Astrocyte (in vitro differentiated cells and primary cell): ENCODE measurements around the gene CYLD. TPM values are rescaled to one million over a fixed set of nuclear protein-coding genes. Genes with fewer than 3 reads are reported as not detected.

Source experiments
- DNase-seq: peaks from one replicate; pipeline ENCODE4 v3.0.0-alpha.2; 2010; ENCODE audit warnings: low read depth
- FAIRE-seq: peaks from 2 replicates; lab custom pipeline; 2011; peaks lifted over from hg19 to GRCh38; lab: Jason Lieb, UNC
- H2AFZ ChIP-seq: 2 replicates; pipeline ENCODE4 v1.6.0; 2012; ENCODE audit warnings: low read depth, low read length, inconsistent platforms
- H3K27ac ChIP-seq: 2 replicates; pipeline ENCODE4 v1.5.1; 2011; ENCODE audit warnings: low read depth, low read length, inconsistent platforms
- H3K27me3 ChIP-seq: 2 replicates; pipeline ENCODE4 v1.6.0; 2011; ENCODE audit warnings: low read length, inconsistent platforms; ENCODE audit not compliant: insufficient read depth
- H3K36me3 ChIP-seq: 2 replicates; pipeline ENCODE4 v1.5.1; 2011; ENCODE audit warnings: low read length, inconsistent platforms; ENCODE audit not compliant: insufficient read depth
- H3K4me1 ChIP-seq: 2 replicates; pipeline ENCODE4 v1.5.1; 2011; ENCODE audit warnings: low read length, inconsistent platforms; ENCODE audit not compliant: insufficient read depth
- H3K4me2 ChIP-seq: 2 replicates; pipeline ENCODE4 v1.6.0; 2012; ENCODE audit warnings: low read length, inconsistent platforms
- H3K4me3 ChIP-seq: 2 replicates; pipeline ENCODE4 v1.5.1; 2011; ENCODE audit warnings: low read depth, mild to moderate bottlenecking, low read length, inconsistent platforms; ENCODE audit not compliant: insufficient read depth
- H3K79me2 ChIP-seq: 2 replicates; pipeline ENCODE4 v1.6.0; 2012; ENCODE audit warnings: mild to moderate bottlenecking, low read length, inconsistent platforms; ENCODE audit not compliant: insufficient read depth
- H3K9ac ChIP-seq: 2 replicates; pipeline ENCODE4 v1.6.0; 2012; ENCODE audit warnings: mild to moderate bottlenecking, low read length, inconsistent platforms
- H3K9me3 ChIP-seq: 2 replicates; pipeline ENCODE4 v1.5.1; 2012; ENCODE audit warnings: low read depth, mild to moderate bottlenecking, low read length, inconsistent platforms; ENCODE audit not compliant: insufficient read depth
- H4K20me1 ChIP-seq: 2 replicates; pipeline ENCODE4 v1.6.0; 2012; ENCODE audit warnings: low read length, inconsistent platforms; ENCODE audit not compliant: insufficient read depth
- H3K27ac Mint-ChIP-seq: one replicate; pipeline ENCODE4 v1.8.0; 2021; ENCODE audit warnings: mild to moderate bottlenecking, mixed read lengths; ENCODE audit not compliant: unreplicated experiment
- H3K27me3 Mint-ChIP-seq: one replicate; pipeline ENCODE4 v1.8.0; 2021; ENCODE audit warnings: low read depth, mixed read lengths; ENCODE audit not compliant: unreplicated experiment
- H3K36me3 Mint-ChIP-seq: one replicate; pipeline ENCODE4 v1.8.0; 2021; ENCODE audit warnings: low read depth, mixed read lengths; ENCODE audit not compliant: unreplicated experiment
- H3K4me1 Mint-ChIP-seq: one replicate; pipeline ENCODE4 v1.8.0; 2021; ENCODE audit warnings: low read depth, mixed read lengths; ENCODE audit not compliant: unreplicated experiment
- H3K4me3 Mint-ChIP-seq: one replicate; pipeline ENCODE4 v1.8.0; 2021; ENCODE audit warnings: mild to moderate bottlenecking, moderate library complexity, mixed read lengths; ENCODE audit not compliant: unreplicated experiment
- H3K9me3 Mint-ChIP-seq: one replicate; pipeline ENCODE4 v1.8.0; 2021; ENCODE audit warnings: mild to moderate bottlenecking, mixed read lengths; ENCODE audit not compliant: unreplicated experiment
- CTCF ChIP-seq: IDR thresholded peaks from 2 replicates; pipeline ENCODE4 v1.5.1; 2011; ENCODE audit warnings: low read depth, mild to moderate bottlenecking, inconsistent platforms, low read length, moderate library complexity; ENCODE audit not compliant: insufficient read depth
- EZH2 ChIP-seq: IDR thresholded peaks from 2 replicates; pipeline ENCODE4 v1.6.1; 2012; ENCODE audit warnings: mild to moderate bottlenecking, low read length, inconsistent platforms; ENCODE audit not compliant: insufficient read depth
- total RNA-seq: library from RNA; stranded (reverse); gene quantifications from 2 replicates; pipeline ENCODE4 v1.2.1, GENCODE V29; 2021

CYLD gene
- total RNA-seq, 1 donor from 2014 or later = 34.2 TPM

- Histone ChIP-seq H3K79me2 (no peaks in the 10 kb centered on the region), H2AFZ (no peak overlapping the region), H3K27ac (no peak overlapping the region), H3K9me3 (no peaks in the 10 kb centered on the region), H3K4me1 (no peaks in the 10 kb centered on the region), H3K36me3 (no peaks in the 10 kb centered on the region), H3K27me3 (no peaks in the 10 kb centered on the region), H3K4me2 (no peak overlapping the region), H3K9ac (no peak overlapping the region), H4K20me1 (no peaks in the 10 kb centered on the region), H3K4me3 (no peak overlapping the region)
- Mint-ChIP-seq H3K4me1 (no peaks in the 10 kb centered on the region), H3K4me3 (no peak overlapping the region), H3K9me3 (no peaks in the 10 kb centered on the region), H3K27me3 (peaks cover 15% of the 10 kb centered on the region), H3K36me3 (no peaks in the 10 kb centered on the region), H3K27ac (no peak overlapping the region)
- FAIRE-seq (no peak), DNase-seq (no peak)
- TF ChIP-seq EZH2 = no peak
- TF ChIP-seq CTCF = no peak
These were observed 73.5 kb downstream of the CYLD start for GRCh38 chr16:50815382-50815781.

- Histone ChIP-seq H3K9ac (no peak overlapping the region), H2AFZ (no peak overlapping the region), H3K27me3 (no peaks in the 10 kb centered on the region), H3K4me1 (no peaks in the 10 kb centered on the region), H3K27ac (no peak overlapping the region), H3K36me3 (no peaks in the 10 kb centered on the region), H3K79me2 (no peaks in the 10 kb centered on the region), H4K20me1 (no peaks in the 10 kb centered on the region), H3K9me3 (no peaks in the 10 kb centered on the region), H3K4me2 (no peak overlapping the region), H3K4me3 (no peak overlapping the region)
- no peak for TF ChIP-seq EZH2
- H3K4me1 Mint-ChIP-seq = no peaks in the 10 kb centered on the region
- H3K9me3 Mint-ChIP-seq = no peaks in the 10 kb centered on the region
- no peak overlapping the region for H3K27ac Mint-ChIP-seq
- no peaks in the 10 kb centered on the region for H3K36me3 Mint-ChIP-seq
- no peak overlapping the region for H3K4me3 Mint-ChIP-seq
- DNase-seq (no peak), FAIRE-seq (no peak)
- H3K27me3 Mint-ChIP-seq = peaks cover 12% of the 10 kb centered on the region
These were observed 75.1 kb downstream of the CYLD start for GRCh38 chr16:50816901-50817555.

- Mint-ChIP-seq H3K4me3 (no peak overlapping the region), H3K4me1 (no peaks in the 10 kb centered on the region), H3K9me3 (no peaks in the 10 kb centered on the region), H3K27me3 (peaks cover 12% of the 10 kb centered on the region), H3K36me3 (no peaks in the 10 kb centered on the region), H3K27ac (no peak overlapping the region)
- Histone ChIP-seq H3K4me1 (no peaks in the 10 kb centered on the region), H2AFZ (no peak overlapping the region), H3K79me2 (no peaks in the 10 kb centered on the region), H3K9ac (no peak overlapping the region), H3K4me3 (no peak overlapping the region), H3K9me3 (no peaks in the 10 kb centered on the region), H3K27ac (no peak overlapping the region), H3K4me2 (no peak overlapping the region), H3K27me3 (no peaks in the 10 kb centered on the region), H3K36me3 (no peaks in the 10 kb centered on the region), H4K20me1 (no peaks in the 10 kb centered on the region)
- DNase-seq (no peak), FAIRE-seq (no peak)
- TF ChIP-seq CTCF (no peak), EZH2 (no peak)
These were observed 76.5 kb downstream of the CYLD start for GRCh38 chr16:50818380-50818779.
